ENCODE results near the gene MAGED1. TPM values are rescaled to one million over a fixed set of nuclear protein-coding genes. Genes with fewer than 3 reads are reported as not detected.

MAGED1 gene
- 100 to 1,000 TPM in 1 of 4 donors, 10 to 100 TPM in 3; 14.3 to 160 (median 26.7) TPM for polyA plus RNA-seq
- long read RNA-seq, donor 1, transcript MAGED1-201 (13 exons, 2,747 nt), result major isoform, 29 of 297 reads
- long read RNA-seq, donor 1, transcript MAGED1-204 (13 exons, 2,701 nt), result minor isoform, 7 of 297 reads
- long read RNA-seq, donor 1, partial matches to known transcripts, result 258 of 297 reads
- long read RNA-seq, donor 1, other reads (novel, unspliced or antisense), result 0 of 297 reads
- long read RNA-seq, donor 2, transcript MAGED1-201 (13 exons, 2,747 nt), result major isoform, 8 of 33 reads
- long read RNA-seq, donor 2, partial matches to known transcripts, result 24 of 33 reads
- long read RNA-seq, donor 2, other reads (novel, unspliced or antisense), result 0 of 33 reads
- long read RNA-seq, donor 3, transcript MAGED1-201 (13 exons, 2,747 nt), result major isoform, 7 of 155 reads
- long read RNA-seq, donor 3, partial matches to known transcripts, result 147 of 155 reads
- long read RNA-seq, donor 3, other reads (novel, unspliced or antisense), result 0 of 155 reads
- long read RNA-seq, donor 4, partial matches to known transcripts, result 7 of 9 reads
- long read RNA-seq, donor 4, other reads (novel, unspliced or antisense), result 0 of 9 reads
- long read RNA-seq, donor 5, partial matches to known transcripts, result 49 of 53 reads
- long read RNA-seq, donor 5, other reads (novel, unspliced or antisense), result 0 of 53 reads
- long read RNA-seq, donor 6, transcript MAGED1-201 (13 exons, 2,747 nt), result major isoform, 13 of 116 reads
- long read RNA-seq, donor 6, partial matches to known transcripts, result 99 of 116 reads
- long read RNA-seq, donor 6, other reads (novel, unspliced or antisense), result 0 of 116 reads
- long read RNA-seq, donor 7, transcript MAGED1-204 (13 exons, 2,701 nt), result minor isoform, 8 of 273 reads
- long read RNA-seq, donor 7, transcript MAGED1-201 (13 exons, 2,747 nt), result major isoform, 27 of 273 reads
- long read RNA-seq, donor 7, partial matches to known transcripts, result 236 of 273 reads
- long read RNA-seq, donor 7, other reads (novel, unspliced or antisense), result 0 of 273 reads
- long read RNA-seq, donor 8, partial matches to known transcripts, result 42 of 43 reads
- long read RNA-seq, donor 8, other reads (novel, unspliced or antisense), result 0 of 43 reads
- long read RNA-seq, donor 9, transcript MAGED1-201 (13 exons, 2,747 nt), result major isoform, 6 of 42 reads
- long read RNA-seq, donor 9, partial matches to known transcripts, result 35 of 42 reads
- long read RNA-seq, donor 9, other reads (novel, unspliced or antisense), result 0 of 42 reads
- long read RNA-seq, donor 10, transcript MAGED1-201 (13 exons, 2,747 nt), result major isoform, 34 of 264 reads
- long read RNA-seq, donor 10, partial matches to known transcripts, result 223 of 264 reads
- long read RNA-seq, donor 10, other reads (novel, unspliced or antisense), result 0 of 264 reads

- Histone ChIP-seq H3K4me1 (ENCODE audit: control insufficient read depth in 3 of 3, insufficient read depth in 2 of 3, low read depth in 1 of 3, low read length in 2 of 3) (peaks cover 0 to 9% (median 0%) of the 10 kb centered on the region in 3 donors), H3K27ac (ENCODE audit: low read depth in 1 of 3, low read length in 2 of 3) (peak within 1 kb of the TSS in 2 of 3 donors; percentile 70 to 82), H3K9me3 (ENCODE audit: control insufficient read depth in 2 of 2, insufficient read depth in 1 of 2, low read depth in 1 of 2, low read length in 1 of 2) (no peaks in the 10 kb centered on the region), H3K36me3 (ENCODE audit: control insufficient read depth in 3 of 3, insufficient read depth in 2 of 3, low read depth in 1 of 3, low read length in 3 of 3) (peaks cover 0 to 27% (median 0%) of the 10 kb centered on the region in 3 donors), H3K4me3 (ENCODE audit: low read depth in 1 of 3, low read length in 3 of 3) (peak within 1 kb of the TSS; percentile 48 to 86 (median 53)), H3K27me3 (ENCODE audit: control insufficient read depth in 3 of 3, insufficient read depth in 3 of 3, low read length in 3 of 3) (no peaks in the 10 kb centered on the region)
- FAIRE-seq, result no peak
- 1 to 30% (median 7%) methylated on average over 27 to 35 of the region's 35 CpGs for WGBS, 3 donors
- DNase-seq, result peak; percentile 73 to 93
Measured at GRCh38 chrX:51892921-51893745, at the start of gene MAGED1. Gene MAGED1, plus strand, starts transcription at chrX:51893623. Its CDS starts 682 bp downstream, at chrX:51894305.

- Histone ChIP-seq H3K27me3 (ENCODE audit: control insufficient read depth in 3 of 3, insufficient read depth in 3 of 3, low read length in 3 of 3) (no peaks in the 10 kb centered on the region), H3K4me3 (ENCODE audit: low read depth in 1 of 3, low read length in 3 of 3) (no peak overlapping the region), H3K36me3 (ENCODE audit: control insufficient read depth in 3 of 3, insufficient read depth in 2 of 3, low read depth in 1 of 3, low read length in 3 of 3) (peaks cover 0 to 2% (median 1%) of the 10 kb centered on the region in 3 donors), H3K27ac (ENCODE audit: low read depth in 1 of 3, low read length in 2 of 3) (no peak overlapping the region), H3K4me1 (ENCODE audit: control insufficient read depth in 3 of 3, insufficient read depth in 2 of 3, low read depth in 1 of 3, low read length in 2 of 3) (no peaks in the 10 kb centered on the region), H3K9me3 (ENCODE audit: control insufficient read depth in 2 of 2, insufficient read depth in 1 of 2, low read depth in 1 of 2, low read length in 1 of 2) (no peaks in the 10 kb centered on the region)
- WGBS, 3 donors, result 69 to 87% (median 85%) methylated on average over 3 of the region's 3 CpGs
- FAIRE-seq, result no peak
- no peak for DNase-seq
Measured at GRCh38 chrX:51847463-51847862, 46.0 kb upstream of the MAGED1 start.

GRCh38 chrX:51851507-51852085 is 41.8 kb upstream of the MAGED1 start:
- H3K4me1 ChIP-seq (ENCODE audit: control insufficient read depth in 3 of 3, insufficient read depth in 2 of 3, low read depth in 1 of 3, low read length in 2 of 3), result no peaks in the 10 kb centered on the region
- H3K36me3 ChIP-seq (ENCODE audit: control insufficient read depth in 3 of 3, insufficient read depth in 2 of 3, low read depth in 1 of 3, low read length in 3 of 3), result peaks cover 0 to 2% (median 0%) of the 10 kb centered on the region in 3 donors
- DNase-seq, result no peak
- no peak overlapping the region for H3K4me3 ChIP-seq (ENCODE audit: low read depth in 1 of 3, low read length in 3 of 3)
- H3K27ac ChIP-seq (ENCODE audit: low read depth in 1 of 3, low read length in 2 of 3), result no peak overlapping the region
- no peaks in the 10 kb centered on the region for H3K27me3 ChIP-seq (ENCODE audit: control insufficient read depth in 3 of 3, insufficient read depth in 3 of 3, low read length in 3 of 3)
- 62 to 71% (median 63%) methylated on average over 3 of the region's 3 CpGs for WGBS, 3 donors
- FAIRE-seq, result no peak
- H3K9me3 ChIP-seq (ENCODE audit: control insufficient read depth in 2 of 2, insufficient read depth in 1 of 2, low read depth in 1 of 2, low read length in 1 of 2), result peaks cover 0 to 4% of the 10 kb centered on the region in 2 donors

GRCh38 chrX:51852096-51852495 is 41.3 kb upstream of the MAGED1 start:
- H3K36me3 ChIP-seq (ENCODE audit: control insufficient read depth in 3 of 3, insufficient read depth in 2 of 3, low read depth in 1 of 3, low read length in 3 of 3), result peaks cover 0 to 2% (median 0%) of the 10 kb centered on the region in 3 donors
- FAIRE-seq (no peak), DNase-seq (no peak)
- no peak overlapping the region for H3K27ac ChIP-seq (ENCODE audit: low read depth in 1 of 3, low read length in 2 of 3)
- H3K9me3 ChIP-seq (ENCODE audit: control insufficient read depth in 2 of 2, insufficient read depth in 1 of 2, low read depth in 1 of 2, low read length in 1 of 2), result peaks cover 0 to 4% of the 10 kb centered on the region in 2 donors
- H3K4me3 ChIP-seq (ENCODE audit: low read depth in 1 of 3, low read length in 3 of 3), result no peak overlapping the region
- no peaks in the 10 kb centered on the region for H3K4me1 ChIP-seq (ENCODE audit: control insufficient read depth in 3 of 3, insufficient read depth in 2 of 3, low read depth in 1 of 3, low read length in 2 of 3)
- 68 to 82% (median 74%) methylated on average over 1 of the region's 1 CpG for WGBS, 3 donors
- no peaks in the 10 kb centered on the region for H3K27me3 ChIP-seq (ENCODE audit: control insufficient read depth in 3 of 3, insufficient read depth in 3 of 3, low read length in 3 of 3)

- peaks cover 0 to 2% (median 0%) of the 10 kb centered on the region in 3 donors for H3K36me3 ChIP-seq (ENCODE audit: control insufficient read depth in 3 of 3, insufficient read depth in 2 of 3, low read depth in 1 of 3, low read length in 3 of 3)
- H3K4me1 ChIP-seq (ENCODE audit: control insufficient read depth in 3 of 3, insufficient read depth in 2 of 3, low read depth in 1 of 3, low read length in 2 of 3), result no peaks in the 10 kb centered on the region
- FAIRE-seq (no peak), DNase-seq (no peak)
- H3K4me3 ChIP-seq (ENCODE audit: low read depth in 1 of 3, low read length in 3 of 3), result no peak overlapping the region
- 63 to 96% (median 84%) methylated on average over 3 of the region's 3 CpGs for WGBS, 3 donors
- H3K27ac ChIP-seq (ENCODE audit: low read depth in 1 of 3, low read length in 2 of 3), result no peak overlapping the region
- peaks cover 0 to 4% of the 10 kb centered on the region in 2 donors for H3K9me3 ChIP-seq (ENCODE audit: control insufficient read depth in 2 of 2, insufficient read depth in 1 of 2, low read depth in 1 of 2, low read length in 1 of 2)
- no peaks in the 10 kb centered on the region for H3K27me3 ChIP-seq (ENCODE audit: control insufficient read depth in 3 of 3, insufficient read depth in 3 of 3, low read length in 3 of 3)
Measured at GRCh38 chrX:51852621-51853020, 40.8 kb upstream of the MAGED1 start.

GRCh38 chrX:51853251-51853650 is 40.2 kb upstream of the MAGED1 start:
- Histone ChIP-seq H3K27me3 (ENCODE audit: control insufficient read depth in 3 of 3, insufficient read depth in 3 of 3, low read length in 3 of 3) (no peaks in the 10 kb centered on the region), H3K36me3 (ENCODE audit: control insufficient read depth in 3 of 3, insufficient read depth in 2 of 3, low read depth in 1 of 3, low read length in 3 of 3) (peaks cover 0 to 2% (median 0%) of the 10 kb centered on the region in 3 donors), H3K4me3 (ENCODE audit: low read depth in 1 of 3, low read length in 3 of 3) (no peak overlapping the region), H3K27ac (ENCODE audit: low read depth in 1 of 3, low read length in 2 of 3) (no peak overlapping the region), H3K9me3 (ENCODE audit: control insufficient read depth in 2 of 2, insufficient read depth in 1 of 2, low read depth in 1 of 2, low read length in 1 of 2) (peaks cover 0 to 4% of the 10 kb centered on the region in 2 donors), H3K4me1 (ENCODE audit: control insufficient read depth in 3 of 3, insufficient read depth in 2 of 3, low read depth in 1 of 3, low read length in 2 of 3) (no peaks in the 10 kb centered on the region)
- FAIRE-seq (no peak), DNase-seq (no peak)
- 56 to 73% (median 58%) methylated on average over 1 of the region's 1 CpG for WGBS, 3 donors

- H3K27me3 ChIP-seq (ENCODE audit: control insufficient read depth in 3 of 3, insufficient read depth in 3 of 3, low read length in 3 of 3), result no peaks in the 10 kb centered on the region
- H3K4me1 ChIP-seq (ENCODE audit: control insufficient read depth in 3 of 3, insufficient read depth in 2 of 3, low read depth in 1 of 3, low read length in 2 of 3), result no peaks in the 10 kb centered on the region
- FAIRE-seq (no peak), DNase-seq (no peak)
- peaks cover 0 to 7% of the 10 kb centered on the region in 2 donors for H3K9me3 ChIP-seq (ENCODE audit: control insufficient read depth in 2 of 2, insufficient read depth in 1 of 2, low read depth in 1 of 2, low read length in 1 of 2)
- H3K4me3 ChIP-seq (ENCODE audit: low read depth in 1 of 3, low read length in 3 of 3), result no peak overlapping the region
- H3K36me3 ChIP-seq (ENCODE audit: control insufficient read depth in 3 of 3, insufficient read depth in 2 of 3, low read depth in 1 of 3, low read length in 3 of 3), result peaks cover 0 to 2% (median 0%) of the 10 kb centered on the region in 3 donors
- WGBS, 3 donors, result 96 to 100% (median 96%) methylated on average over 8 of the region's 8 CpGs
- no peak overlapping the region for H3K27ac ChIP-seq (ENCODE audit: low read depth in 1 of 3, low read length in 2 of 3)
Measured at GRCh38 chrX:51855698-51856097, 37.7 kb upstream of the MAGED1 start.

Measured in small intestine (tissue), 16 donors.